SIG-M5 treated with dmso at 0.1 percent for 504 hours (cell line): Measurements from ENCODE around the gene ADAMTS9.
"Not testable (repeated sequence)": the region's sequence is repeated elsewhere in the genome, so short reads cannot be mapped to it uniquely, and the experiment has no call there.

Experiments
- DNase-seq: peaks from one replicate; lab custom pipeline; 2025; ENCODE audit not compliant: unreplicated experiment; lab: John Stamatoyannopoulos, UW

The ADAMTS9 gene

DNA sequence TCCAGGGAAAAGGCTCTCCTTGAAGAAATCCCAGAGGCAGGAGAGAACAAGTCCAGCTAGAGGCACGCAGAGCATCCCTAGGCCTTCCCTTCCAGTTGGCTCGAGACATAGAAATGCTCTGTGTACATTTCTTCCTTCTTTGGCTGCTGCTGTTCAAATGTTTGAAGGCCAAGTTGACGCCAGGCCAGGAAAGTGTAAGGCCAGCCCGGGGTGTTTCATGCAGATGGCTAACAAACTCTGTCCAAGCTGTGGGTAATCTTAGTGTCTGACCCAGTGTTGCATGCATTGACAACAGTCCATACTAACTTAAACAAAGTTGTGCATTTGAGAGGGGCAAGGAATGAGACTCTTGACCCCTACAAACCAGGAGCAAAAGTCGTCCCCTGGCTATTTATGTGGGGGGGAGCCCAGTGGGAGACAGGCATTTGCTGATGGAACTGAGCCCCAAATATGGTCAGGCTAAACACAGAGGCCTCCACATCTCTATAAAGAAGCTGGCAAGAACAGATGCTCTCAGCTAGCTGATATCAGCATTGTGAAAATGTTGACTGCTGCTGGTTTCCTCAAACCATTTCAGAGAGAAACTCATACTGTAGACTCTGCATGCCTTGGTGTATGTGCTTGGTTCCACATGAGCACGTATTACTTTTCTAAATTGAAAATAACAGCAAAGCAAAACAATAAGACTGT is 139.5 kb downstream of the ADAMTS9 start:
- DNase-seq: no peak

- no peak for DNase-seq
These were observed 140.9 kb downstream of the ADAMTS9 start for GRCh38 chr3:64546856-64547255.

- DNase-seq: not testable (repeated sequence)
These were observed 142.6 kb downstream of the ADAMTS9 start for GRCh38 chr3:64545239-64545638.

- DNase-seq: no peak
These were observed 146.0 kb downstream of the ADAMTS9 start for GRCh38 chr3:64541803-64542202.

- no peak for DNase-seq
These were observed 148.2 kb downstream of the ADAMTS9 start for GRCh38 chr3:64539451-64540196.

DNA sequence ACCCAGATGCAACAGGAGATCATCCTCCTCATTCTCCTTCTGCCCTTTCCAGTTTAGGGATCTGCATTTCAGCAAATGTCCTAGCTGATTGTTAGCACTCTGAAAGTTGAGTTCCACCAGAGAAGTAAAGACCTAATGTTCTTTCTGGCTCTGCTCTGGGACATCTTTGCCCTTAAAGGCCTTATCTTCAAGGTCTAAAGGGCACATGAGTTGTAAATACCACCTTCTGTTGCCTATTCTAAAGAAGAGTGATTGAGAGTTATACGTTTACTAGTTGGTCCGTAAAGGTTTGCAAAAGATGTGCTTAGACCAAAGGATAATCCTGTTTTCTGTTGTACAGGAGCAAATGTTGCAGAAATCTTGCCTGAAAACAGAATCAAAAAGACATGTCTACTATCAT is 151.6 kb downstream of the ADAMTS9 start:
- no peak for DNase-seq

GRCh38 chr3:64533617-64534317 is 154.0 kb downstream of the ADAMTS9 start:
- peak; percentile 99 for DNase-seq

- peak; percentile 86 for DNase-seq
These were observed 157.3 kb downstream of the ADAMTS9 start for GRCh38 chr3:64530434-64531049.

DNA sequence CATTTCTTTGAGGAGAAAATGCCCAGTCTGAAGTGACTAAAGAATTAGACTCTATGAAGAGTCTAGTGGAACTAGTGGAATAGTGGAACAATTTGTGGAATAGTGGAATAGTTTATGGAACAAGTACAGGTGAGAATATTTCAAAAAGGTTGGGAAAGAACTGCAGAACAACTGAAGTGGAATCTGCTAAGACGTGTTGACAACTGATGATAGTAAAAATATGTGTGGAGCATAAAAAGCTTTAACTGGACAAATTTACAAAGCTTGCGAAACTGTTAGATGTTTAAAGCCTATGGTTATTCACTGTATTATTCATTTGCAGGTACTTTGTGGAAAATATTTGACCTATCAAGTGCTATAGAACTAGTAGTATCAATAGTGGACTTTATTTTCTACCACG is 164.5 kb downstream of the ADAMTS9 start:
- no peak for DNase-seq

GRCh38 chr3:64520334-64520733 is 167.5 kb downstream of the ADAMTS9 start:
- DNase-seq: no peak

DNA sequence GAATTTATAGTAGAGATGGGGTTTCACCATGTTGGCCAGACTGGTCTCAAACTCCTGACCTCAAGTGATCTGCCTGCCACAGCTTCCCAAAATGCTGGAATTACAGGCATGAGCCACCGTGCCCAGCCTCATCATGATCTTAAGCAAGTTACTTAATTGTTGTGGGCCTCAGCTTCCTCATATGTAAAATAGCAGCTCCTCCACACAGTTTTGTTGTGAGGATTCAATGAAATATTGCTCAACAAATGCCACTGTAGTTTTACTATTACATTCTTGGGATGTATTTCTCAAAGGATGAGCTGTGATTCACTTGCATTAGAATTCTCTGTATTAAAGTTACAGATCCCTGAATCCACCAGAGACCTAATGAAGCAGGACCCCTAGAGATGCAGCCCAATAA is 168.8 kb downstream of the ADAMTS9 start:
- DNase-seq: no peak

- no peak for DNase-seq
These were observed 169.3 kb downstream of the ADAMTS9 start for GRCh38 chr3:64518496-64518895.

DNA sequence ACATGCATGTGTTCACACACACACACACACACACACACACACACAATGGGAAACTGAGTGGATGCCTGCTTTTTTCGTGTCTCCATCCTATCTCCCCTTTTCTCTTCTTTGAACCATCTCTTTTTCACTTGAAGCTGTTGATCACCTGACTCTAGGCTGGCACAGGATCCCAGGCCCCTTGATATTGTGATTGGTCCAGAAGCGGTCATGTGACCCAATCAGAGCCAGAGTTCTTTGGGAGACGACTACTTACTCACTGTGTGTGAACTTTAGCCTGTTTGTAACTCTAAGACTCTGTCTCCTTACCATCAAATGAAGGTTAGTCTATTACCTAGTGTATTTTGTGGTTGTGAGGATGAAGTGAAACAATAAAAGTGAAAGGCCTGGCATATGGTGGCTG is 172.9 kb downstream of the ADAMTS9 start:
- no peak for DNase-seq

GRCh38 chr3:64509206-64509605 is 178.6 kb downstream of the ADAMTS9 start:
- no peak for DNase-seq

- peak; percentile 97 for DNase-seq
These were observed 179.7 kb downstream of the ADAMTS9 start for GRCh38 chr3:64508140-64508539.

DNA sequence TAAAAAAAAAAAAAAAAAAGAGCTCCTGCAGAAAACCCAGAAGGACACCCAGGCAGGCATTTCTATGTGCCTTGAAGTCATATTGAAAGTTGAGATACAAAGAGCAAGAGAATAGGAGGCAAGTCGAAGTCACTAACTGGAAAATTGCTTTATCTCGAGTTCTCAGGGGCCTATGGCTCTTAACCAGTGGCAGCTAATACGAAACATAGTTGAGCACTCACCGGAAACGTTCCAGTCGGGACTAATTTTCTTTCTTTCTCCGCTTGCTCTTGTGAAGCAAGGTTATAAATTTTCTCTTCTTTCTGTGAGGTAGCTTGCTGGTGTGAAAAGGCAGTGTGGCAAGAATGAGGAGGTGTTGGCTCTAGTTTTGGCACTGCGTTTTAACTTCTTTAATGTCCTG is 181.5 kb downstream of the ADAMTS9 start:
- no peak for DNase-seq

- DNase-seq: peak; percentile 32
These were observed 182.4 kb downstream of the ADAMTS9 start for GRCh38 chr3:64505419-64505818.

DNA sequence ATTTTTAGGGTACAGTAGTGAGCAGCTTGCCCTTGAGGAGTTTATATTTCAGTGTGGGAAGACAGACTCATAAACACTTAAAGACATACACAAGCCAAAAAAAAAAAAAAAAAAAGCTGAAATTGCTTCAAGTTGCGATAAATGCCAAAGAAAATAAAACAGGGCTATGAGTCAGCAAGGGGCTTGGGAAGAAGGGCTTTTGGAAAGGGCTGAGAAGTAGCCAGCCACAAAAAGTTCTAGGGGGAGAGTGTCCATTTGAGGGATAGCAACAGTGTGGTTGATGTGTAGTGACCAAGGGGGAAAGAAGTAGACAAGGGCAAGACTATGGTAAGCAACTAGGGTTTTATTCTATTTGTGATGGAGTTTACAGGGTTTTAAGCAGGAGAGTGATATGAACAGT is 185.5 kb downstream of the ADAMTS9 start:
- DNase-seq: no peak

GRCh38 chr3:64501298-64501906 is 186.4 kb downstream of the ADAMTS9 start:
- DNase-seq: peak; percentile 60

DNA sequence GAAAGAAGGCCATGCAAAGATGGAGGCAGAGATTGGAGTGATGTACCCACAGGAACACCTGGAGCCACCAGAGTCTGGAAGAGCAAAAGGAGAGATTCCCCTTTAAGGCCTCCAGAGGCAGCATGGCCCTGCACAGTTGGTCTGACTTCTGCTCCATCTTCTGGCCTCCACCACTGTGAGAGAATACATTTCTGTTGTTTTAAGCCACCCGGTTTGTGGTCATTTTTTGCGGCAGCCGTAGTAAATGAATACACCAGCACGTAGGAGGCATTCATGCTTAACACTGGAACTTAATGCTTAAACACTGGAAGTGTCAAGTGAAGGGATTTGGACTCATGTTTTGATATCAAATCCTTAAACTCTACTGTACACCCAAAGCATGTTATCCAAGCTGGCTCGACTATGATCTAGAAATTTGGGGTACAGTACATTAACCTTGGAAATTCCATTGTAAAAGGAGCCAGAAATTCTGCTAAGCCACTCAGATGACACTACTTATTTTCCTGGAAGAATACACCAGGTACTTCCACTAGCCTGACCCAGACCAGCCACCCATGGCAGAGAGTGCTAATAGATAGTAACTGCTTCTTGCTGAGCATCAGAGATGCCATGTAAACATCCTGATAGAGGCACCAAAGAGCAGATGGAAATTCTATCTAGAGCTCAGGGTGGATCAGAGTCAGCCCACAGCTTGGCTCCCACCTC is 190.9 kb downstream of the ADAMTS9 start:
- peak; percentile 68 for DNase-seq
